Peyer's patch (tissue), 4 donors: Measurements from ENCODE around the gene RIPPLY1.

Source experiments
- POLR2A ChIP-seq, 2 donors: fragments of 450-650 bp; IDR thresholded peaks; one replicate each; pipeline ENCODE4 v1.5.1; 2017; ENCODE audit warnings: antibody characterized with exemption in 2 of 2, mild to moderate bottlenecking in 2 of 2, moderate library complexity in 2 of 2
- TF ChIP-seq, protein P1 (sequence below), 6 experiments: fragments of 450-650 bp in 4 of 6; fragments of 200-600 bp in 2 of 6; sonication (generic) in 1 of 6; IDR thresholded peaks; one replicate each; pipeline ENCODE4 v1.5.1; 2017 to 2019; ENCODE audit warnings: antibody characterized with exemption in 6 of 6, mild to moderate bottlenecking in 3 of 6, moderate library complexity in 1 of 6

DNA sequence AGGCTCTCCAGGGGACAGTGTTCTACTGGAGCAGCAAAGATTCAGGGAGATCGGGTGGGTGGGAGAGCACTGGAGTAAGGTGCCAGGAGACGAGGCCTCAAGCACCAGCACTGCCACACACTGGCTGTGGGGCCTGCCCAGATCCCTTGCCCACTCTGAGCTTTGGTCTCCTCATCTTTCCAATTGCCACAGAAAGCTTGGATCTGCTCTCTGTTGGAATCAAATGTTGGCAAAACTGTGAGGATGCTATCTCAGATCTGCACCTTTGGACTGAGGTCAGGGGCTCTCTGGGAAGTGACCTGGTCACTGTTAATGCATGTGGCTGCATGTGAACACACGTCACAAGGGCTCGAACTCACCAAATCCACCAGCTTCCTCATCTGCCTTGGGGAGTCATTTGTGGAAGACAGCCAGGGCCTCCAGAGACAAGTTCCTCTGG lies 1.3 kb downstream of the RIPPLY1 start:
- TF ChIP-seq, protein P1, sequence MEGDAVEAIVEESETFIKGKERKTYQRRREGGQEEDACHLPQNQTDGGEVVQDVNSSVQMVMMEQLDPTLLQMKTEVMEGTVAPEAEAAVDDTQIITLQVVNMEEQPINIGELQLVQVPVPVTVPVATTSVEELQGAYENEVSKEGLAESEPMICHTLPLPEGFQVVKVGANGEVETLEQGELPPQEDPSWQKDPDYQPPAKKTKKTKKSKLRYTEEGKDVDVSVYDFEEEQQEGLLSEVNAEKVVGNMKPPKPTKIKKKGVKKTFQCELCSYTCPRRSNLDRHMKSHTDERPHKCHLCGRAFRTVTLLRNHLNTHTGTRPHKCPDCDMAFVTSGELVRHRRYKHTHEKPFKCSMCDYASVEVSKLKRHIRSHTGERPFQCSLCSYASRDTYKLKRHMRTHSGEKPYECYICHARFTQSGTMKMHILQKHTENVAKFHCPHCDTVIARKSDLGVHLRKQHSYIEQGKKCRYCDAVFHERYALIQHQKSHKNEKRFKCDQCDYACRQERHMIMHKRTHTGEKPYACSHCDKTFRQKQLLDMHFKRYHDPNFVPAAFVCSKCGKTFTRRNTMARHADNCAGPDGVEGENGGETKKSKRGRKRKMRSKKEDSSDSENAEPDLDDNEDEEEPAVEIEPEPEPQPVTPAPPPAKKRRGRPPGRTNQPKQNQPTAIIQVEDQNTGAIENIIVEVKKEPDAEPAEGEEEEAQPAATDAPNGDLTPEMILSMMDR (IDR thresholded peaks at IDR 0.05): no peak
- TF ChIP-seq POLR2A (IDR thresholded peaks at IDR 0.05): no peak
